GM18868 (cell line): Measurements from ENCODE around the gene ATP7B.
A peak's percentile ranks its signal among the peaks of the same experiment; 100 is the strongest.
"Not testable (repeated sequence)": the region's sequence is repeated elsewhere in the genome, so short reads cannot be mapped to it uniquely, and the experiment has no call there.

Experiments used
- ATAC-seq: cut with Tn5 transposase; IDR thresholded peaks from one replicate; pipeline ENCODE4 v1.9.1; 2021; ENCODE audit warnings: mild to moderate bottlenecking, moderate library complexity; ENCODE audit not compliant: unreplicated experiment

Gene ATP7B

GRCh38 chr13:52010890-52011631, at the start of gene ATP7B:
TSS of gene ATP7B (minus strand) at chr13:52011450. CDS start at chr13:52011337, 113 bp downstream.
- no peak for ATAC-seq

GRCh38 chr13:52053460-52053859, 42.2 kb upstream of the ATP7B start:
- ATAC-seq, result no peak

GRCh38 chr13:52051400-52051799, 40.1 kb upstream of the ATP7B start:
- no peak for ATAC-seq

- no peak for ATAC-seq
Observed at GRCh38 chr13:52048516-52048915, 37.3 kb upstream of the ATP7B start.

GRCh38 chr13:52047463-52047862, 36.2 kb upstream of the ATP7B start:
- no peak for ATAC-seq

DNA sequence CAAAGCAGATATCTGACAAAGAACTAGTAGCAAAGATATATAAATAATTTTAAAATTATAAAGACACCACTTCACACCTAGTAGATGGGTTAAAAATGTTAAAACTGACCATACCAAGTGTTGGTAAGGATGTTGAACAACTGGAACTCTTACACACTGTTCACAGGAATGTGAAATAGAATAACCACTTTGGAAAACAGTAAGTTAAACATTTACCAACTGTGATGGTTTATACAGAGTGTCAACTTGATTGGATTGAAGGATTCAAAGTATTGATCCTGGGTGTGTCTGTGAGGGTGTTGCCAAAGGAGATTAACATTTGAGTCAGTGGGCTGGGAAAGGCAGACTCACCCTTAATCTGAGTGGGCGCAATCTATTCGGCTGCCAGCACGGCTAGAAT, 32.4 kb upstream of the ATP7B start:
- no peak for ATAC-seq

DNA sequence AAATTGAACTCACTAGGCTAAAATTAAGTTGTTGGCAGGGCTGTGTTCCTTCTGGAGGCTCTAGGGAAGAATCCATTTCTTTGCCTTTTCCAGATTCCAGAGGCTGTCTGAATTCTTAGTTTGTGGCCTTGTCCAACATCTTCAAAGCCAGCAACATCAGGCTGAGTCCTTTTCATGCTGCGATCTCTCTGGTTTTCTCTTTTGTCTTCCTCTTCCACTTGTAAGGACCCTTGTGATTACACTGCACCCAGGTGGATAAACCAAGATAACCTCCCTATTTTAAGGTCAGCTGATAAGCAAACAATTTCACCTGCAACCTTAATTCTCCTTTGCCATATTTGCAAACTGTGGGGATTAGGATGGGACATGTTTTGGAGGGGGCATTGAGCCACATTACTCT, 24.8 kb upstream of the ATP7B start:
- ATAC-seq, result no peak

- no peak for ATAC-seq
Observed at GRCh38 chr13:52034616-52035226, 23.5 kb upstream of the ATP7B start.

DNA sequence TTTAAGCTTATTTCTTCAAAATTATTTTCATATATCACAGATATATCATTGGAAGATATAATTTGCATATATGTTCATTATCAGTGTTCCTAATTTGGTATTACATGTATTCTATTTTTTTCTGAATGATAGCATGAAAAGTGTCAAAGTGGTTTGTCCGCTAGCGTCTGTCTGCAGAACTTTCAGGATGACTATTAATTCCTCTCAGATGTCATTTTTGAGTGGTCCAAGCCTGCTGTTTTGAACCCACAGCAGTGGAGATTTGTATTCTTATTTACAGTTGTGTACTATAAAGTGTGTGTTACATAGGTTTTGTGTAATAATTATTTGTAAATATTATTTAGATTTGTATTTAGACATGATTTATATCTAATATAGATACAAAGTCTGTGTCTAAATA, 21.8 kb upstream of the ATP7B start:
- no peak for ATAC-seq

DNA sequence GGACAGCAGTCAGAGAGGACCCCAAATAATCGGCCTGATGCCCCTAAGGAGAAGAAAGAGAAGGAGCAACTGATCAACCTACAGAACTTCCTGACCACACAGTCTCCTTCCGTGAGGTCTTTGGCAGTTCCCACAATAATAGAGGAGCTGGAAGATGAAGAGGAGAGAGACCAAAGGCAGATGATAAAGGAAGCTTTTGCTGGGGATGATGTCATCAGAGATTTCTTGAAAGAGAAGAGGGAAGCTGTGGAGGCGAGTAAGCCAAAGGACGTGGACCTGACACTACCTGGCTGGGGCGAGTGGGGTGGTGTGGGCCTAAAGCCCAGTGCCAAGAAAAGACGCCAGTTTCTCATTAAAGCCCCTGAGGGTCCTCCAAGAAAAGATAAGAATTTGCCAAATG, 19.2 kb upstream of the ATP7B start:
- not testable (repeated sequence) for ATAC-seq

GRCh38 chr13:52029569-52029968, 18.3 kb upstream of the ATP7B start:
- no peak for ATAC-seq

GRCh38 chr13:52027832-52028231, 16.6 kb upstream of the ATP7B start:
- no peak for ATAC-seq

GRCh38 chr13:52026246-52026626, 15.0 kb upstream of the ATP7B start:
- no peak for ATAC-seq

GRCh38 chr13:52025475-52026245, 14.4 kb upstream of the ATP7B start:
- ATAC-seq, result no peak

- ATAC-seq, result no peak
Observed at GRCh38 chr13:52024481-52024880, 13.2 kb upstream of the ATP7B start, which contains the start of gene UTP14C. TSS of gene UTP14C (plus strand) at chr13:52024691. CDS start at chr13:52028805, 4,114 bp downstream.

DNA sequence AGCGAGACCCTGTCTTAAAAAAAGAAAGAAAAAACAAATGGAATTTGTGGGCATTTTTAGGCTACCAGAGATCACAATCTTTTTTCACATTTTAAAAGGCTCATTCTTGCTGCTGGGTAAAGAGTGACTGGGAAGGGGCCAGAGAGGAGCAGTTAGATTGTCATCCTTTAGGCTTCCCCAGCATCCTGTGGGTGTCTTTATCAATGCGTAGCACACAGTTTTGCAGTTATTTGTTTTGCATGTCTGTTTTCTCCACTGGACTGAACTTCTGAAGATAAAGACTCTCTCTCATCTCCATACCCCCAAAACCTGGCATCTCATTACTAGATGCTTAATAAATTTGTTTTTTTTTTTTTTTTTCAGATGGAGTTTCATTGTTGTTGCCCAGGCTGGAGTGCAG, 11.1 kb upstream of the ATP7B start:
- no peak for ATAC-seq

DNA sequence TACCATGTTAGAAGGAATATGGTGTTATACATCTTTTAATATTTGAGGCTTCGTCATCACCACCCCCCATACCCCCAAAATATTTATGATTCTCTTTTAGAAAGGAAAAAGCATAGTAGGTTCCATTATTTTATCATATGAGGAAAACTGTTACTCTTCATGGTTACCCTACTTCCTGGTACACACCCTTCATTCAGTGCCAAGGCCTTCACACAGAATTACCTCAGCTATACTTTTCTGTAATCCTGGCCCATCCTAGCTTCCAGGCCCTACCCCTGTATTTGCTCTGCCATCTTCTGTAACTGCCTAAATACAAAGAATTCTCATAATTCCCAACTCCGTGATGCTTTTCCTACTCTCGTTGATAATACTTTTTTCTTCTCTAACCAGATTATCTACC, 8.9 kb upstream of the ATP7B start:
- no peak for ATAC-seq

- ATAC-seq, result no peak
Observed at GRCh38 chr13:52016296-52016695, 5.0 kb upstream of the ATP7B start.

- ATAC-seq, result no peak
Observed at GRCh38 chr13:52012512-52012836, 1.2 kb upstream of the ATP7B start.

DNA sequence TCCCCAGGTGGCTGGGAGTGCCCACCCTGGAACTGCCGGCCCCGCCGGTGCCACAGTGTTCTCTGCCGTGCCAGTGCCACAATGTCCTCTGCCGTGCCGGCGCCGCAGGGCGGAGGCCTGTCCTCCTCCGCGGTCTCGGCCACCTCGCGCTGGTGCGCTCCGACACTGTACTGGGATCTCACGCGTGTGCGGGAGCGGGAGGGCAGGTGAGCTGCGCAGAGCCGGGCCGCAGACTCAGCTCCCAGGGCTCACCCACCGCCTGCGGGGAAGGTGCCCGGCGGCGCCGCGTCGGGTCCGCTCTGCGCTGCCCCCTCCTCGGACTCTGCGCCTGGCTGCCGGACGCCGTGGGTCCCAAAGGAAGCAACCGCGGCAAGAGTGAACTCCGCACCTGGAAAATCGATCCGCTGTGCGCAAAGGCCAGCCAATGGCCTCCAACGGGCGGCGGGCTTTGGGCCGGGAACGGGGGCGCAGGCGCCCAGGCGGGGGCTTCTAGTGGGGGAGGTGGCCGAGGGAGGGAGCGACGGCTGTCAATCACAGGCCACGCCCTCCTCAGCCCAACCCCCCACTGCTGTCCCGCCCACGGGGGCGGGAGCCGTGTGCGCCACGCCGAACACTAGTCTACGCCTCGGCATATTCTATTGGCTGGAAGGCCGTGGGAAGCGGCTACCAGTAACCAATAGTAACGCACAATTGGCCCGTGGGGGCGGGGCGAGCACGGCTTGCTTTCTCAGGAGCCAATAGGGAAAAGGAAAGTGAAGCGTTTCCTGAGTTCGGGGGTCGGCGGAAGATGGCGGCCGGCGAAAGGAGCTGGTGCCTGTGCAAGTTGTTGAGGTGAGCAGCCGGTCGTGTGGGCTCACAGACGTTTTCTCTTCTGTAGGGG, 622 bp upstream of the ATP7B start, which contains the start of gene ALG11:
Gene ALG11, plus strand, starts transcription at position 767 of the 880 bp plus-strand sequence. Its CDS starts 21 bp downstream, at position 788.
- peak; percentile 99 for ATAC-seq

- no peak for ATAC-seq
Observed at GRCh38 chr13:52009946-52010345, 1.3 kb downstream of the ATP7B start.
